Ishikawa (cell line): Measurements from ENCODE around the gene SEMA5A.

Experiments used
- CEBPB ChIP-seq: IDR thresholded peaks from 2 replicates; pipeline ENCODE4 v1.6.1; 2012
- CREB1 ChIP-seq: IDR thresholded peaks from 2 replicates; pipeline ENCODE4 v1.6.1; 2012; ENCODE audit warnings: low read depth
- EGR1 ChIP-seq: IDR thresholded peaks from 2 replicates; pipeline ENCODE4 v1.6.1; 2012
- EP300 ChIP-seq: IDR thresholded peaks from 2 replicates; pipeline ENCODE4 v1.6.1; 2012; ENCODE audit warnings: borderline replicate concordance
- FOXM1 ChIP-seq: IDR thresholded peaks from 2 replicates; pipeline ENCODE4 v1.6.1; 2012; ENCODE audit warnings: low read depth, borderline replicate concordance
- MAX ChIP-seq: IDR thresholded peaks from 2 replicates; pipeline ENCODE4 v1.6.1; 2012
- NFIC ChIP-seq: IDR thresholded peaks from 2 replicates; pipeline ENCODE4 v1.6.1; 2012
- RAD21 ChIP-seq: IDR thresholded peaks from 2 replicates; pipeline ENCODE4 v1.6.1; 2012; ENCODE audit warnings: low read depth
- TAF1 ChIP-seq: IDR thresholded peaks from 2 replicates; pipeline ENCODE4 v1.6.1; 2012; ENCODE audit warnings: low read depth, mild to moderate bottlenecking
- TCF12 ChIP-seq: IDR thresholded peaks from 2 replicates; pipeline ENCODE4 v1.6.1; 2012; ENCODE audit warnings: low read depth
- TEAD4 ChIP-seq: IDR thresholded peaks from 2 replicates; pipeline ENCODE4 v1.6.1; 2012
- USF1 ChIP-seq: IDR thresholded peaks from 2 replicates; pipeline ENCODE4 v1.6.1; 2012
- YY1 ChIP-seq: IDR thresholded peaks from 2 replicates; pipeline ENCODE4 v1.6.1; 2012; ENCODE audit warnings: low read depth
- ZBTB7A ChIP-seq: IDR thresholded peaks from 2 replicates; pipeline ENCODE4 v1.6.1; 2012; ENCODE audit warnings: low read depth
- TF ChIP-seq, protein P1 (sequence below): IDR thresholded peaks from 2 replicates; pipeline ENCODE4 v1.6.1; 2012; ENCODE audit warnings: low read depth, mild to moderate bottlenecking

SEMA5A gene

GRCh38 chr5:9382522-9382921 is 163.4 kb downstream of the SEMA5A start:
- TF ChIP-seq TAF1 = no peak
- TF ChIP-seq CEBPB = no peak
- TF ChIP-seq NFIC = no peak
- TF ChIP-seq MAX = no peak
- no peak for TF ChIP-seq TCF12
- TF ChIP-seq EGR1 = no peak

GRCh38 chr5:9381464-9381863 is 164.4 kb downstream of the SEMA5A start:
- TF ChIP-seq YY1 = no peak
- no peak for TF ChIP-seq TAF1
- TF ChIP-seq RAD21 = no peak
- TF ChIP-seq ZBTB7A = no peak
- no peak for TF ChIP-seq TEAD4
- TF ChIP-seq EGR1 = no peak
- TF ChIP-seq TCF12 = no peak
- TF ChIP-seq, protein P1, sequence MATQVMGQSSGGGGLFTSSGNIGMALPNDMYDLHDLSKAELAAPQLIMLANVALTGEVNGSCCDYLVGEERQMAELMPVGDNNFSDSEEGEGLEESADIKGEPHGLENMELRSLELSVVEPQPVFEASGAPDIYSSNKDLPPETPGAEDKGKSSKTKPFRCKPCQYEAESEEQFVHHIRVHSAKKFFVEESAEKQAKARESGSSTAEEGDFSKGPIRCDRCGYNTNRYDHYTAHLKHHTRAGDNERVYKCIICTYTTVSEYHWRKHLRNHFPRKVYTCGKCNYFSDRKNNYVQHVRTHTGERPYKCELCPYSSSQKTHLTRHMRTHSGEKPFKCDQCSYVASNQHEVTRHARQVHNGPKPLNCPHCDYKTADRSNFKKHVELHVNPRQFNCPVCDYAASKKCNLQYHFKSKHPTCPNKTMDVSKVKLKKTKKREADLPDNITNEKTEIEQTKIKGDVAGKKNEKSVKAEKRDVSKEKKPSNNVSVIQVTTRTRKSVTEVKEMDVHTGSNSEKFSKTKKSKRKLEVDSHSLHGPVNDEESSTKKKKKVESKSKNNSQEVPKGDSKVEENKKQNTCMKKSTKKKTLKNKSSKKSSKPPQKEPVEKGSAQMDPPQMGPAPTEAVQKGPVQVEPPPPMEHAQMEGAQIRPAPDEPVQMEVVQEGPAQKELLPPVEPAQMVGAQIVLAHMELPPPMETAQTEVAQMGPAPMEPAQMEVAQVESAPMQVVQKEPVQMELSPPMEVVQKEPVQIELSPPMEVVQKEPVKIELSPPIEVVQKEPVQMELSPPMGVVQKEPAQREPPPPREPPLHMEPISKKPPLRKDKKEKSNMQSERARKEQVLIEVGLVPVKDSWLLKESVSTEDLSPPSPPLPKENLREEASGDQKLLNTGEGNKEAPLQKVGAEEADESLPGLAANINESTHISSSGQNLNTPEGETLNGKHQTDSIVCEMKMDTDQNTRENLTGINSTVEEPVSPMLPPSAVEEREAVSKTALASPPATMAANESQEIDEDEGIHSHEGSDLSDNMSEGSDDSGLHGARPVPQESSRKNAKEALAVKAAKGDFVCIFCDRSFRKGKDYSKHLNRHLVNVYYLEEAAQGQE = no peak
- TF ChIP-seq USF1 = no peak
- TF ChIP-seq EP300 = no peak
- TF ChIP-seq CREB1 = no peak
- no peak for TF ChIP-seq CEBPB

GRCh38 chr5:9380109-9380508 is 165.8 kb downstream of the SEMA5A start:
- no peak for TF ChIP-seq RAD21
- no peak for TF ChIP-seq MAX
- TF ChIP-seq YY1 = no peak
- TF ChIP-seq CREB1 = no peak
- TF ChIP-seq NFIC = no peak
- TF ChIP-seq EP300 = no peak
- no peak for TF ChIP-seq USF1
- no peak for TF ChIP-seq EGR1
- TF ChIP-seq TEAD4 = no peak
- TF ChIP-seq ZBTB7A = no peak
- TF ChIP-seq CEBPB = no peak
- no peak for TF ChIP-seq TAF1
- TF ChIP-seq, protein P1 = no peak
- TF ChIP-seq FOXM1 = no peak

GRCh38 chr5:9376363-9377117 is 169.3 kb downstream of the SEMA5A start:
- TF ChIP-seq USF1 = no peak
- no peak for TF ChIP-seq TCF12
- no peak for TF ChIP-seq CREB1
- no peak for TF ChIP-seq FOXM1
- TF ChIP-seq, protein P1 = no peak
- TF ChIP-seq NFIC = no peak
- TF ChIP-seq TEAD4 = no peak
- no peak for TF ChIP-seq ZBTB7A
- TF ChIP-seq EGR1 = no peak
- no peak for TF ChIP-seq TAF1
- TF ChIP-seq RAD21 = no peak
- TF ChIP-seq CEBPB = no peak
- no peak for TF ChIP-seq YY1
- no peak for TF ChIP-seq EP300
- TF ChIP-seq MAX = no peak
